H4 (cell line): ENCODE measurements around the gene SLC22A12. TPM values are rescaled to one million over a fixed set of nuclear protein-coding genes. Genes with fewer than 3 reads are reported as not detected.
"Not testable (repeated sequence)": the region's sequence is repeated elsewhere in the genome, so short reads cannot be mapped to it uniquely, and the experiment has no call there.

Source experiments
- DNase-seq: peaks from one replicate; pipeline ENCODE4 v3.0.0-alpha.2; 2015; ENCODE audit warnings: low spot score
- total RNA-seq: library from RNA; depleted of rRNA; stranded (reverse); fragments of >200 nt; shearing (Covaris generic); gene quantifications from 2 replicates; pipeline ENCODE4 v1.2.3, GENCODE V29; 2014; rRNA removed

Gene SLC22A12
- not detected in 2 replicates for total RNA-seq

- no peak for DNase-seq
Observed at GRCh38 chr11:64590763-64591221, at the start of gene SLC22A12. SLC22A12 (plus strand) TSS chr11:64591220; CDS start chr11:64591557, 337 bp downstream.

GRCh38 chr11:64542172-64543125, 48.6 kb upstream of the SLC22A12 start:
- DNase-seq = no peak

GRCh38 chr11:64543818-64544217, 47.2 kb upstream of the SLC22A12 start:
- DNase-seq = no peak

GRCh38 chr11:64544616-64545296, 46.3 kb upstream of the SLC22A12 start:
- DNase-seq = no peak

GRCh38 chr11:64545619-64546018, 45.4 kb upstream of the SLC22A12 start:
- DNase-seq = peak; percentile 67

GRCh38 chr11:64546176-64546575, 44.8 kb upstream of the SLC22A12 start:
- no peak for DNase-seq

- no peak for DNase-seq
Observed at GRCh38 chr11:64546600-64546999, 44.4 kb upstream of the SLC22A12 start.

- DNase-seq = no peak
Observed at GRCh38 chr11:64549969-64550368, 41.1 kb upstream of the SLC22A12 start.

- DNase-seq = peak; percentile 26
Observed at GRCh38 chr11:64553554-64554201, 37.3 kb upstream of the SLC22A12 start.

- DNase-seq = no peak
Observed at GRCh38 chr11:64556044-64556720, 34.8 kb upstream of the SLC22A12 start.

- DNase-seq = no peak
Observed at GRCh38 chr11:64556721-64557250, 34.2 kb upstream of the SLC22A12 start.

GRCh38 chr11:64558065-64558745, 32.8 kb upstream of the SLC22A12 start:
- DNase-seq = no peak

- DNase-seq = no peak
Observed at GRCh38 chr11:64558869-64559268, 32.2 kb upstream of the SLC22A12 start.

GRCh38 chr11:64559351-64560138, 31.5 kb upstream of the SLC22A12 start:
- no peak for DNase-seq

GRCh38 chr11:64560139-64560771, 30.8 kb upstream of the SLC22A12 start:
- DNase-seq = no peak

GRCh38 chr11:64560941-64561340, 30.1 kb upstream of the SLC22A12 start:
- no peak for DNase-seq

GRCh38 chr11:64561429-64561828, 29.6 kb upstream of the SLC22A12 start:
- not testable (repeated sequence) for DNase-seq

- no peak for DNase-seq
Observed at GRCh38 chr11:64561984-64562722, 28.9 kb upstream of the SLC22A12 start.
